ENCODE measurements around the gene HGD.
A peak's percentile ranks its signal among the peaks of the same experiment; 100 is the strongest.
"Not testable (repeated sequence)": the region's sequence is repeated elsewhere in the genome, so short reads cannot be mapped to it uniquely, and the experiment has no call there.

The HGD gene

DNA sequence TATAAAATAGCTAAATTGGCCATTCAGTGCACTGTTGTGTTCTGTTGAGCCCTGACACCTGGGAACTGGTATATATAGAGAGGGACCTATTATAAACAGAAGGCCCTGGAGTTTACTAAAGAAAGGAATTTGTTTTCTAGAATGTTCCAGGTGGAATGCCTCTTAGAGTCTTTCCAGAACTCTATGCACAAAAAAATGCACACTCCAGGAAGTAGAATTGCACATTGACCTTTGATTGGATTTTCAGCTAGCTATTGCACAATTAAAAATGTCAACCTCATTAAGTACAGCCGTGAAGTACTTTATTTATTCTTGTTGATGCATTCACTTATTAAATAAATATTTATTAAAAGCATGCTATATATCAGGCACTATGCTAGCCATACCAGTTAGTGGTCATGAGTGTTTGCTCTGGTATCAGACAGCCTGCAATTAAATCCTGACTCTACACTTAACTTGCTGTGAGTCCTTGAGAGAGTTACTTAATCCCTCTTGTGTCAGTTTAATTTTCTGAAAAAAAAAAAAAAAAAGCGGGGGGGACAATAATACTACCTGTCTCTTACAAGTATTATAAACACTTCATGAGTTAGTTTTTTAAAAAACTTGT is 45.1 kb downstream of the HGD start:
- no peak for FAIRE-seq

DNA sequence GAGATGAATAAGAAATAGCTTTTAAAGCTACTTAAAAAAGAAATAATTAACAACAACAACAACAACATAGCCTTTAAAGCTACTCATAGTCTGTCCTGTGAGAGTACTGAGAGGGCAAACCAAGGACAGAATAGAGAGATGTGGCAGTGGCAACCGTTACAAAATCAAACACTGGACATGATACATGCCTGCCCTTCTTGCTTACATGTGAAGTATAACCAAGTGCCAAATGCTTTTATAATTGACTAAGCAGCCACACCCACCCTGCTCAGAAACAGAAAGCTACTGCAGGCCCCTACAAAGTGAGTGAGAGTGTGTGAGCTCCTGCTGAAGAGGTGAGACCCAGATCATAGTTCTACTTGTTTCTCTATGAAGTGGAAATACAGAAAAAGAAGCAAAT is 47.5 kb downstream of the HGD start:
- FAIRE-seq = no peak

DNA sequence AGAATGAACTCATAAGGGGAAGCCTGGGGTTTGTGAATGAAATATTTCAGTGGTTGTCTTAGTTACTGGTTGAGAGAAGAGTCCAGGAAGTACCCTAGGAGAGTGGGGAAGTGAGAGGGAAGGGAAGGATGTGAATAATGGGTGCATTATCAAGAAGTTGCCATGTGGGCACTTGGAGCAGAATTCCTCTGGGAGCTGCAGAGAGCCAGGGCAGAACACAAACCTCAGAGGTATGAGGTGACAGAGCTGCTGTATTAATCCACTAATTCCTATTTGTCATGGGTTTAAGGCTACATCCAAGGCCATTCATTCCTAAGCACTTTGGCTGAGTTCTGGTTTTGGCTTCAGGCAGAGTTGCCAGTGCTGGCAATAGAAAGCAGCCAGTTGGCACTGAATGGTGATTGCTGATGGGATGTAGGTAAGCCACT is 56.9 kb downstream of the HGD start:
- no peak for FAIRE-seq

DNA sequence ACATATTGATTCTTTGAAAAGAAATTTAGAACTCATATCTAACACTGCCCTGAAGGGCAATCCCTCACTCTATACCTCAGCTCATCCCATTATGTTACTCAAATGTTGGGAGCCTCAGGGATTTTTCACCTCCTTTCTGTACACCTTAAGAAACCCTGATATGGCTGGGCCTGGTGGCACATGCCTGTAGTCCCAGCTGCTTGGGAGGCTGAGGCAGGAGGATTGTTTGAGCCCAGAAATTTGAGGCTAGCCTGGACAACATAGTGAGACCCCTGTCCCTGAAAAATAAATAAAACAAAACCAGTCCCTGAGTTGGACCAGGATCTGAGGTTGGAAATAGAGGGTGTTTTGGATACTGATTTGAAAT is 58.3 kb downstream of the HGD start:
- no peak for FAIRE-seq

DNA sequence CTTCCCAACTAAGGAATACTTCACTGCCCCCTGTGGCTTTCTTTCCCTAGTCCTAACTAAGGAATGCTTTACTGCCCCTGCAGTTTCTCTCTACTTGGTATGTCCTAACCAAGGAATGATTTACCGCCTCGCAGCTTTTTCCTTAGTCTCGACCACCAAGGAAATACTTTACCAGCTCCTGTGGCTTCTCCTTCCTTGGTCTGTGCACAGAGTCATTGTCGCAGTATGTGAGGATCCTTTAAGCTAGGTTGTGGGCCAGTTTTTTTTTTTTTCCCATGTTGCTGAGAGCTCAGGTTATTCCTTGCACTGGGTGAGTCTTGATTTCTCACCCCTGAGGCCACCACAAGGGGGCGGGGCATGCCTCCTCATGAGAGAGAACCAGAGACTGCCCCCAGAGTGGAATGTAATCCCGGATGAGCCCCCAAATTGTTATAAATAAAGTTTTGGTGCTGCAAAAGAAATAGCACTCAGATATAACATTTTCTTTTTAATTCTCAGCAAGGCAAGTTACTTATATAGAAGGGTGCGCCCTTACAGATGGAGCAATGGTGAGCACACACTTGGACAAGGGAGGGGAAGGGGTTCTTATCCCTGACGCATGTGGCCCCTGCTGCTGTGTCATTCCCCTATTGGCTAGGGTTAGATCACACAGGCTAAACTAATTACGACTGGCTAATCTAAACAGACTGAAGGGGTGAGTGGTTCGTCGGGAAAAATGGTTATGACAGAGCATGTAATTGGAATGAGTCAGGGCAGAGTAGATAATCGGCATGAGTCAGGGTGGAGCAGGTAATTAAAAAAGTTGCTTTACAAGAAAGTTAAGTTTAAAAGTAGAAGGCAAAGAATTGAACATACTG is 58.9 kb downstream of the HGD start:
- no peak for FAIRE-seq

DNA sequence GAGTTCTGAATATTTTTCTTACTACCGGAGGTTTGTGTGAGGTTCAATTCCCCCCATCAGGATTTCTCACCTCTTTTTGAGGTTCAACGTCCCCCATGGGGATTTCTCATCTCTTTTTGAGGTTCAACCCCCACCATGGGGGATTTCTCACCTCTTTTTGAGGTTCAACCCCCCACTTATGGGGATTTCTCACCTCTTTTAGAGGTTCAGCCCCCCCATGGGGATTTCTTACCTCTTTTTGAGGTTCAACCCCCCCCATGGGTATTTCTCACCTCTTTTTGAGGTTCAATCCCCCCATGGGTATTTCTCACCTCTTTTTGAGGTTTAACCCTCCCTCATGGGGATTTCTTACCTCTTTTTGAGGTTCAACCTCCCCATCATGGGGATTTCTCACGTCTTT is 59.6 kb downstream of the HGD start:
- no peak for FAIRE-seq

DNA sequence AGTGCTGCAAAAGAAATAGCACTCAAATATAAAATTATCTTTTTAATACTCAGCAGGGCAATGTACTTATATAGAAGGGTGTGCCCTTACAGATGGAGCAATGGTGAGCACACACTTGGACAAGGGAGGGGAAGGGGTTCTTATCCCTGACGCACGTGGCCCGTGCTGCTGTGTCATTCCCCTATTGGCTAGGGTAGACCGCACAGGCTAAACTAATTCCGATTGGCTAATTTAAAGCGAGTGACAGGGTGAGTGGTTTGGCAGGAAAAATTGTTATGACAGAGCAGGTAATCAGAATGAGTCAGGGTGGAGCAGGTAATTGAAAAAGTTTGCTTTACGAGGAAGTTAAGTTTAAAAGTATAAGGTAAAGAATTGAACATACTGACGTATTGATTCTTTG is 65.3 kb downstream of the HGD start:
- FAIRE-seq = not testable (repeated sequence)

DNA sequence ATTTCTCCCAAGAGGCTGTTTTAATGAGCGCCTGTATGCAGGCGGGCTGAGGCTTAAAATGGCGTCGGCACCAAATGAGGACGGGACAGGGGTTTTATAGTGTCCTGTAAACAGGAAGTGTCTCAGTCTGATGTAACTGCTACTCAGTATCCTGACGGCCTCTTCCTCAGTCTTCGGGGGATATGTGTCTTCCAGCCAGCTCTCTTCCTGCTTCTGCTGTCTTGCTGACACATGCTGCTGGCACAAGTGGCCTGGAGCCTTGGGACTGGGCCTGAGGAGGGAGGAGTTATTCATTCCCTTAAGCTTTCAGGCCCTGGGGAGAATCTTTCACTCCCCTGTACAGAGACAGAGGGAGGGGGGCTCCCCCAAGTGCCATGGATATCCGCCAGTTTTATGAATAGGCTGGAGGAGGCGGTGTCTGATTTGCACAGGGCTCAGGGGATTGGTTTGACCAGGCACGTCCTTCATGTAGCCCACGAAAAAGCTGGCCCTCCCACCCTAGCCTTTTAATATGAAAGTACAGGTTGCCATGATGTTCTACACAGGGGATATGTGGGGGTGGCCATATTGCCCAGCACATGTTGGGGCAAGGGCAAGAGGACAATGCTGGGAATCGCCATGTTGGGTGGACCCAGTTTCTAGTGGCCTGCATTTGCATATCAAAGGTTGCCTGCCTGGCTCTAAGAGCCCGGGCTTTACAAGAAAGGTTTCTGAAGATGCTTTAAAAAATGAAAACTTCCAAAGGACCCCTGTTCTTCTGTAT is 66.0 kb downstream of the HGD start:
- no peak for FAIRE-seq

DNA sequence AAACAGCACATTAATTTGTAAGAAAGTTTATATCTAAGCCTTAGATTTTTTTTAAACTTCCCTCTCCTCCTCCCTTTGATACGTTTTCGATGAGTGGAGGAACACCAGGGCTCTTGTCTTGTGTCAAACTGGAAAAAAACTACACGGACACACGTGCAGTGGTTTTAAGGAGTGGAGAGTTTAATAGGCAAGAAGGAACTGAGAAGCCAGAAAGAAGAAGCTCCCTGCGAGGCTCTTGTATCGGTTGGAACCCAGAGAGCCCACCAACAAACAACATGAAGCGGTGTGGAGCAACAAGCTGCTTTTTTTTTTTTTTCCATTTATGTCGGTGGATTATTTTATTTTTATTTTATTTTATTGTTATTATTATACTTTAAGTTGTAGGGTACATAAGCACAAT is 67.3 kb downstream of the HGD start:
- no peak for FAIRE-seq

DNA sequence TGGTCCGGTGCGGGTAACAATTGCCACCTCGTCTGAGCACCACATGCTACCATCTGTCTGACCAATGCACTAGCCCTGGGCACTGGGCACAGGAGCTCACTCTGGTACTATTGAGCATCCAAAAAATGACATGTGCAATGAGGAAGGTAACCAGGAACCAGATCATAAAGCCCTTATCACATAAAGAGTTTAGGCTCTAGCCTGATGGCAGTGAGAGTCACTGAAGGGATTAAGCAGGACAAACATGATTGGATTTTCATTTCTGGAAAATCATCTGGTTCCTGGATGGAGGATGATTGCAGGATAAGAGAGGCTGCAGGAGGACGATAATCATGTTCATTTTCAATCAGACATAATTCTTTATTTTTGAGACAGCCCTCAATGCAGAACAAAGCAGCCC is 73.5 kb downstream of the HGD start:
- FAIRE-seq = no peak

DNA sequence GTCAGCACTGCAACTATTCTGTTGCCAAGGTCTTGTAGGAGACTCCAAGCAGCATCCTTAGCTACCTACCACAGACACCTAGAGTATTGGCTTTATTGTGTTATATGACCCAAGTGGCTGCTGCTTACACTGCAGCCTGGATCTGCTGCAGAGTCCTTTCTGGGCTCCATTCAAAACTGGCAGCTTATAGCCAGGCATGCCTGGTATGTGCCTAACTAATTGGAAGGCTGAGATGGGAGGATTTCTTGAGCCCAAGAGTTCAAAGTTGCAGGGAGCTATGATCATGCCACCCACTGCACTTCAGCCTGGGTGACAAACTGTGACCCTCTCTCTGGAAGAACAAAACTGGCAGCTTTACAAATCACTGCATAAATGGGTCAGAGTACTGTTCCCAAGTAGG is 77.3 kb downstream of the HGD start:
- no peak for FAIRE-seq

DNA sequence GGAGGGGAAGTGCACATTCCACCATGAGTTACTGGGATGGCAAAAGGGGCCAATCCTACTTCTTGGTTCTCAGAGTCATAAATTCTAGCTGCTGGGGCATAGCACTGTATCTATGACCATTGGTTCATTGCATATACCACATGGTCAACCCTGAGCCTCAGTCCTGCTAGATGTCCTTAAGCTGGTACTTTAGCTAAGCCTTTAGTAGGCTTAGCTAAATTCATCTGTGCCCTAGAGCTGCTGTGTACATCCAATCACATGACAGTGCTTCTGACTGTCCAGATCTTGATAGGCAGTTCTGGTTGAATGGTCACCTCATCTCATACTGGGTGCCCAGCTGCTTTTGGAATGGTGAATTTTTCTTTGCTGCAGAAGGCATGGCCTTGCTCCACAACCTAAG is 77.7 kb downstream of the HGD start:
- no peak for FAIRE-seq

DNA sequence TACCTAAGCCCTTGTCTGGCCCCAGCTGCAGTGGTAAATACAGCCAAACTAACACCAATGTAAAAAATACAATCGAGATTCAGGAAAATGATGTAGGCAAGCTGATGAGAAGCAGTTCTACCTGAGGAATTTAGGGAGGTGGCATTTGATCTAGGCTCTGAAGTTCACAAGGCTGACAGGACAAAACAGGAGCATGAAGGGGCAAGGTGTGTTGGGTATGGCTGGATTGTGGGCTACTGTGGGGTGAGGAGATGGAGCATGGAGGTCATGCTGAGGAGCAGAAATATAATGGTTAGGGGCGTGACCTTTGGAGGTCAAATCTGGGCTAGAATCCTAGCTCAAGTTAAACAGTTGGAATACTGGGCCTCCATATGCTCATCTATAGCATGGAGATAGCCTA is 79.4 kb downstream of the HGD start:
- no peak for FAIRE-seq

DNA sequence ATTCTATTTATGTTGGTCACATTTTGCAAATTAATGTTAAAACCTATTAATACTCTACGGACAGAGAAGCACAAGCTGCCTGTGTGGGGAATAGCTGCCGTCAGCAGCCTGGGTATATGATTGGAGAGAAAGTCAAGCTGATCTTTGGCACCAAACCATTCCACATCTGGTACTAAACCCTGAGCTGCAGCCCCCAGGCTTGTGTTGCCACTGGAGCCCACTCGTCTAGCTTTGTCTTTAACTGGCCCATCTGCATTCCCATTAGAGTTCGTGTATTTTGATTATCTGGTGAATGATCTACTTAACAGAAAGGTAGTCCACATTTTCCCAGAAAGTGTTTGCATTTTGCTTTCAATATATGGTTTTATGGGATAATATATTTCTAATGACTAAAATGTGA is 80.5 kb downstream of the HGD start:
- FAIRE-seq = no peak

DNA sequence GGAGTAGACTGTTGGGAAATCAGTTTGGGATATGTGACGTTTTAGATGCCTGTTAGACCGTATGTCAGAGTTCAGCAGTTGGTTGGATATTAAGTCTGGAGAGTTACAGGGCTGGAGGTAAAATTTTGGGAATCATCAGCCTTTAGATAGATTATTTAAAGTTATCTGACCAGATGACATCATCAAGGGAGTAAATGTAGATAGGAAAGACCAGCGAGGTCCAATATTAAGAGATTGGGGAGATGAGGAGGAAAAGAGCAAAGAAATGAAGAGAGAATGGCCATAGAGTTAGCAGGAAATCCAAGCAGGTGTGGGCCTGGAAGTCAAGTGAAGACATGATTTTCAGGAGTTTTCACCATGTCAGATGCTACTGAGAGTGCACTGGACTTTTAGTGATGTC is 82.8 kb downstream of the HGD start:
- FAIRE-seq = no peak

DNA sequence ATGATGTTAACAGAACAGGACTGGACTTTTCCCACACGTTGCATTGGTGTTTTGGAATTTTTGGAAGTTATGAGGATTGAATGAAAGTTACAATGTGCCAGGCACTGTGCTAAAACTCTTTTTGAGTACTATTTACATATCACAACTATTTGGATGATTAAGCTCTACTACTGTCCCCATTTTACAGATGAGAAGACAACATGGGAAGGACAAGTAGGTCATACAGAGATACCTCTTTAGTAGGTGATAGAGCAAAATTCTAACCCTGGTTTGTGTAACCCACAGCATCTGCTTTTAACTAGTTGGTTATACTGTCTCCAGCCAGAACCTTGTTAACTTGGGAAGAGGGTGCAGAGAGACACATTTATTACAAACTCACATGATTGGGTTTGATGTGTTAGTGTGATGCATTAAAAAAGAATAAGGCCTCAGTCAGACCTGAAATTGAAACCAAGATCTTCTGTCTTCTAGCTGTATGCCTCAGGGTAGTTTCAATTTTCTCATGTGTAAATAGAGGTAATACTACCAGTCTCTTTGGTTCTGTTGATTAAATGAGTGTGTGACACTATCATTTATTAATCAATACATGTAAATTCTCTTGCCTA is 84.5 kb downstream of the HGD start:
- FAIRE-seq = no peak

DNA sequence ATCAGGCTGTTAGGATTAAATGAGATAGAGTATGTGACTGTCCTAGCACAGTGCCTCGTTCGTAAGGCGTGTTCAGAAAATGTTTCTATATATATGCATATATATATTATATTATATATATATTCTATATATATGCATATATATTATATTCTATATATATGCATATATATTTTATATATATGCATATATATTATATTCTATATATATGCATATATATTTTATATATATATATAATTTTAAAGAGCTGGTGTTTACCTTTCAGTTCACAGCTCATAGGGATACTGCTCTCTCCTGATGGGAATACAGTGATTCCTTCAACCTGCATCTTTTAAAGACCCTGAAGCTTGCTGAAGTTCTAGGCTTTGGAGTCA is 85.2 kb downstream of the HGD start:
- FAIRE-seq = no peak

DNA sequence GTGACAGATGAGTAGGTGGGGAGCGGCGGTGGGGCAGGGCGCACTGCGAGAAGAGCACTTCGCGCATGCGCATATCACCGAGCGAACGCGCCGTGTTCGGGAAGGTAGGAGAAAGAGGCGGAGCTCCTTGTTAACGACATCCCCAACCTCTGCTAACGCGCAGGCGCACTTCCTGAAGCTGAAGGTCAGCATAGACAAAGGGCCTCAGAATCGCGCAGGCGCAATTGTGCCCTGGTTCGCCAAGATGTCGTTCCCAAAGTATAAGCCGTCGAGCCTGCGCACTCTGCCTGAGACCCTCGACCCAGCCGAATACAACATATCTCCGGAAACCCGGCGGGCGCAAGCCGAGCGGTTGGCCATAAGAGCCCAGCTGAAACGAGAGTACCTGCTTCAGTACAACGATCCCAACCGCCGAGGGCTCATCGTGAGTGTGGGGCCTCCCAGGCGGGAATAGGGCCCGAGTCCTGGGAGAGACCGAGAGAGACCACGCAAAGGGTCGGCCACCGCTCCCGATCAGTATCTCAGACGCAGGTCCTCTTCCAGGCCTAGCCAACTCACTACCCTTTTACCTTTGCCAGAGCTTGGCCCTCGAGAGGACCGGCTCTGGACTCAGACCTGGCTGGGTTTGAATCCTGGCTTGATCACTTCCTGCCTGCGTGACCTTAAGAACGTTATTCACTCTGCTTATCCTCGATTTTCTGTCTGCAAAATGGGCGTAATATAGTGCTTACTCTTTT is 85.8 kb downstream of the HGD start, which contains the start of gene NDUFB4:
Gene NDUFB4 (plus strand): TSS at position 221 of the 737 bp plus-strand sequence. CDS start 24 bp downstream, at position 245.
- peak; percentile 97 for FAIRE-seq

DNA sequence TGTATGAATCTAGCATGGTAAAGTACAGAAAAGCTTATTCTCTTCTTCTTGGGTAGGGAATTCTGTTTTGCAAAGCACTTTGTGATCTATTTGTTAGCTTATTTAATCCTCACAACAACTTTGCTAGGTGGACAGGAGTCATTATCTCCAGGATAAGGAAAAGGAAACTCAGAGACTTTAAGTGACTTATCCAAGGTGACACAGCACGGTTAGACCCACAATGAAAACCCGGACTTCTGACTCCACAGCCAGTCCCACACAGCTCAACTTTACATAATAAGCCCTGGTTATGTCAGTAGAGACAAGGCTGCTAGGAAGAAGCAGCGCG is 86.3 kb downstream of the HGD start:
- no peak for FAIRE-seq

DNA sequence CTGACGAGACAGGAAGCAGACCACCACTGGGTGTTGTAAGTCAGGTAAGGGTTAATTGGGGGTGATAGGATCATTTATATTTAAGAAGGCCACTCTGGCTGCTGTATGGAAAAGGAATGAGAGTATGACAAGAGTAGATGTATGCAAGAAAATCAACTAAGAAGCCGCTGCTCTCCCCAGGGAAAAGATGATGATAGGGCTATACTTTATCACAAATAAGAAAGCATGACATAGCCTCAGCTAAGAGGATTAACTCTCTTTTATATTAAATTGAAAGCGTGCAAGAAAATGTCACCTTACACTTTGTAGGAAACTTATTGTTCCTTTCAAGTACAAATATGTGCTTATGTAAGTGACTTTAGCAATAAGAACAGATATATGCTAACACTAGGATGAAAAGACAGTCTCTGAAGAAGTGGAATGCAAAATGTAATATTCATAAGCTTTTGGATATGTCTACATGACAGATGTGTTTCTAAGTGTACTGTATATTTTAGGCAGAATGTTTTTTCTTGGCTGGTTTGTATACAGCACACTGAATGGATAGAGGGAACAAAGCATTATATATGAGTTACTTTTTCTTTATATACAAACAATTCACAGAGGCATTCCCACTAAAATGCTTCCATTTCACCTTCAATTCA is 94.6 kb downstream of the HGD start:
- FAIRE-seq = no peak

All from islet of Langerhans (tissue), 1 donor.